ENCODE results near the gene TMEM213. TPM values are rescaled to one million over a fixed set of nuclear protein-coding genes. Genes with fewer than 3 reads are reported as not detected.

The TMEM213 gene
- polyA plus RNA-seq, 1 donor (not counting 4 experiments of a cell fraction or from before 2014, with no cell fraction given), result not detected

- dilution Hi-C loops (cut with MboI; ENCODE audit: extremely low pct_ligation_motif_present, low sequenced_read_pairs), result no loop called here
- H3K36me3 ChIP-seq (ENCODE audit: control insufficient read depth in 2 of 2, extremely low read depth in 1 of 2, insufficient read depth in 2 of 2, low read length in 2 of 2), result no peaks in the 10 kb centered on the region
- no peaks in the 10 kb centered on the region for H4K20me1 ChIP-seq (ENCODE audit: control insufficient read depth, extremely low read depth, insufficient read depth, low read length)
- no peaks in the 10 kb centered on the region for H3K79me2 ChIP-seq (ENCODE audit: control insufficient read depth, insufficient read depth, low read length)
- no peaks in the 10 kb centered on the region for H3K9me3 ChIP-seq (ENCODE audit: control insufficient read depth, low read depth, low read length)
- no peaks in the 10 kb centered on the region for H3K9me1 ChIP-seq (ENCODE audit: control insufficient read depth, extremely low read depth, insufficient read depth, low read length)
- no peak overlapping the region for H2AFZ ChIP-seq (ENCODE audit: control insufficient read depth, low read length)
- H3K27me3 ChIP-seq (ENCODE audit: control insufficient read depth, extremely low read depth, insufficient read depth, low read length), result no peaks in the 10 kb centered on the region
- no peaks in the 10 kb centered on the region for H3K4me1 ChIP-seq (ENCODE audit: control insufficient read depth, extremely low read depth, insufficient read depth, low read length)
- no peak overlapping the region for H3K9ac ChIP-seq (ENCODE audit: control insufficient read depth, extremely low read depth, insufficient read depth, low read length)
- FAIRE-seq (no peak), DNase-seq (ENCODE audit: low read depth, low spot score) (no peak)
- H3K27ac ChIP-seq (ENCODE audit: control insufficient read depth, insufficient read depth, low read length), result no peak overlapping the region
- no peak overlapping the region for H3K4me2 ChIP-seq (ENCODE audit: control insufficient read depth, extremely low read depth, insufficient read depth, low read depth, low read length)
- H3K4me3 ChIP-seq (ENCODE audit: control insufficient read depth in 2 of 3, extremely low read depth in 1 of 3, insufficient read depth in 2 of 3, low read depth in 1 of 3, low read length in 3 of 3), result no peak overlapping the region
- TF ChIP-seq CTCF (optimal IDR thresholded peaks at IDR 0.05 in 1 of 3, IDR thresholded peaks at IDR 0.05 in 1 of 3, conservative IDR thresholded peaks at IDR 0.05 in 1 of 3; ENCODE audit: extremely low read depth in 1 of 3, insufficient read depth in 2 of 3, low read length in 3 of 3), result no peak
- TF ChIP-seq EZH2 (IDR thresholded peaks at IDR 0.05; ENCODE audit: low read length), result no peak
These were observed 46.1 kb downstream of the TMEM213 start for GRCh38 chr7:138843632-138844580.

- Histone ChIP-seq H3K9ac (ENCODE audit: control insufficient read depth, extremely low read depth, insufficient read depth, low read length) (no peak overlapping the region), H3K4me3 (ENCODE audit: control insufficient read depth in 2 of 3, extremely low read depth in 1 of 3, insufficient read depth in 2 of 3, low read depth in 1 of 3, low read length in 3 of 3) (no peak overlapping the region), H3K36me3 (ENCODE audit: control insufficient read depth in 2 of 2, extremely low read depth in 1 of 2, insufficient read depth in 2 of 2, low read length in 2 of 2) (no peaks in the 10 kb centered on the region), H2AFZ (ENCODE audit: control insufficient read depth, low read length) (no peak overlapping the region), H3K27ac (ENCODE audit: control insufficient read depth, insufficient read depth, low read length) (no peak overlapping the region), H3K9me1 (ENCODE audit: control insufficient read depth, extremely low read depth, insufficient read depth, low read length) (no peaks in the 10 kb centered on the region), H3K4me1 (ENCODE audit: control insufficient read depth, extremely low read depth, insufficient read depth, low read length) (no peaks in the 10 kb centered on the region), H3K4me2 (ENCODE audit: control insufficient read depth, extremely low read depth, insufficient read depth, low read depth, low read length) (no peak overlapping the region), H4K20me1 (ENCODE audit: control insufficient read depth, extremely low read depth, insufficient read depth, low read length) (no peaks in the 10 kb centered on the region), H3K79me2 (ENCODE audit: control insufficient read depth, insufficient read depth, low read length) (no peaks in the 10 kb centered on the region), H3K9me3 (ENCODE audit: control insufficient read depth, low read depth, low read length) (no peaks in the 10 kb centered on the region), H3K27me3 (ENCODE audit: control insufficient read depth, extremely low read depth, insufficient read depth, low read length) (no peaks in the 10 kb centered on the region)
- dilution Hi-C loops (cut with MboI; ENCODE audit: extremely low pct_ligation_motif_present, low sequenced_read_pairs), result no loop called here
- FAIRE-seq, result no peak
- no peak for DNase-seq (ENCODE audit: low read depth, low spot score)
- TF ChIP-seq CTCF (optimal IDR thresholded peaks at IDR 0.05 in 1 of 3, IDR thresholded peaks at IDR 0.05 in 1 of 3, conservative IDR thresholded peaks at IDR 0.05 in 1 of 3; ENCODE audit: extremely low read depth in 1 of 3, insufficient read depth in 2 of 3, low read length in 3 of 3), result no peak
- TF ChIP-seq EZH2 (IDR thresholded peaks at IDR 0.05; ENCODE audit: low read length), result no peak
These were observed 47.9 kb downstream of the TMEM213 start for GRCh38 chr7:138845711-138846110.

Measured in keratinocyte (primary cell).